DMS114 treated with DMSO at 0.1 percent for 48 hours (cell line): ENCODE data around the gene EEF1A2.

Source experiments
- DNase-seq: peaks from one replicate; lab custom pipeline; 2025; ENCODE audit not compliant: unreplicated experiment; lab: John Stamatoyannopoulos, UW

The EEF1A2 gene

DNA sequence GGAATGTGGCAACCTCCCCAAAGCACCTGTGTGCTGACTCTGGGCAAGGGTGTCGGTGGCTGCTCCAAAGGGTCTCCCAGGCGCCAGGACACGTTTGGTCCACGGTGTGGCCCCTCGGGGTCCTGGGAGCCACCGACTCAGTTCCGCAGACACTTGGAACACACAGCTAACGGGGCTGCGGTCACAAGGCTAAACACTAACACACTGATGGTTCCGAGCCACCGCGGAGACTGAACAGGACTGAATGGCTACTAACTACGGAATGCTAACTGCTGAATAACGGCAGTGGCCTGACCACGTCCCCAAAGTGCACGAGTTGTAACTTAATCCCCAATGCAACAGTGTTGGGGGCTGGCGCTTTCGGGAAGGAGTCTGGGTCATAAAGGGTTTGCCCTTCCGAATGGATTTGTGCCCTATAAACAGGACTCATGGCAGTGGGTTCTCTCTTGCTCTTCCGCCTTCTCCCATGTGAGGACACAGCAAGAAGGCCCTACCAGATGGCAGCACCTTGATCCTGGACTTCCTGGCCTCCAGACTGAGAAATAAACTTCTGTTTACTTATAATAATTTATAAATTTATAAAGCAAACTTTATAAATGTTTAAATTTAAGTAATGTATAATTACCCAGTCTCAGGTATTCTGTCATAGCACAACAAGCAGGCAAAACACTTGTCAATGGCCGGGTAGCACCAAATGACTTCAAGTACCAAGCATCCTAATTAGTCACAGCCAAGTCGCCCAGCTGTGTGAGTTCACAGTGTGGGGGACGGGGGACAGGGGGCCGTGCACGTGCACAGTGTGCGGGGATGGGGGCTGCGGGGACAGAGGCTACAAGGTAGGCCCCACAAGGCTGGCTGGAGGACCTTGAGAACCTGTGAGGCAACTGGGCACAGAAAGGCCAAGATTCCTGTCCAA, 2.3 kb upstream of the EEF1A2 start:
- no peak for DNase-seq

DNA sequence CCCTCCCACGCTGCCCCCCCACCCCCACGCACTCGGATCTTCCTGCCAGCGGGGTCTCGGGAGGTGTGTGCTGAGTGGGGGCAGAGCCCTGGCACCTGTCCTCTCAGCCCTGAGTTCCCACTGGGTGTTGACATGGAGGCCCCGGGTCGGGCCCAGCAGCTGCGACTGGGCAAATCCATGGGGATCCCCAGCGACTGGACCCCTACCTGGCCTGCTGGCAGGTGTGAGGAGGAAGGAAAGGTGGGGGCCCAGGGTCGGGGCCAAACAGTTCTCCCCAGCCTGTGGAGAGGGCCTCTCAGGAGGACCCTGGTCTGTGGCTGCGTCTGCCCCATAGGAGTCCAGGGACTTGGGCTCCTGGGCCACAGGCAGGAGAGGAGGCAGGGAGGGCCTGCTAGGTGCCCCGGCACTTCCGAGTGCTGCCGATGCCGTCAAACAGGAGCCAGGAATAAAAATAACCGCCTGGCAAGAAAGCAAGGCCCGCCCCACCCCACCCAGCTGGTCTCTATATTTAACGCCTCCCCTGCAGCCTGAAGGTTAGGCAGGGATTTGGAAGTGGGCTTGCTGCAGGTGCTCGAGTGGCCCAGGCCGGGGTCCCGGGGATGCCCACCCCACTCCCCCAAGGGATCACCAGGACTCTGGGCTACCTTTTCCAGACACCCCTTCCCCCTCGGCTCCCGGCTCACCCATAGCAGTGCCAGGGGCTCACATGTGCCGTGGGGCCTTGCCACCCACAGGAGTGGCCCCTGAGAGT, 1.4 kb upstream of the EEF1A2 start:
- DNase-seq = no peak

DNA sequence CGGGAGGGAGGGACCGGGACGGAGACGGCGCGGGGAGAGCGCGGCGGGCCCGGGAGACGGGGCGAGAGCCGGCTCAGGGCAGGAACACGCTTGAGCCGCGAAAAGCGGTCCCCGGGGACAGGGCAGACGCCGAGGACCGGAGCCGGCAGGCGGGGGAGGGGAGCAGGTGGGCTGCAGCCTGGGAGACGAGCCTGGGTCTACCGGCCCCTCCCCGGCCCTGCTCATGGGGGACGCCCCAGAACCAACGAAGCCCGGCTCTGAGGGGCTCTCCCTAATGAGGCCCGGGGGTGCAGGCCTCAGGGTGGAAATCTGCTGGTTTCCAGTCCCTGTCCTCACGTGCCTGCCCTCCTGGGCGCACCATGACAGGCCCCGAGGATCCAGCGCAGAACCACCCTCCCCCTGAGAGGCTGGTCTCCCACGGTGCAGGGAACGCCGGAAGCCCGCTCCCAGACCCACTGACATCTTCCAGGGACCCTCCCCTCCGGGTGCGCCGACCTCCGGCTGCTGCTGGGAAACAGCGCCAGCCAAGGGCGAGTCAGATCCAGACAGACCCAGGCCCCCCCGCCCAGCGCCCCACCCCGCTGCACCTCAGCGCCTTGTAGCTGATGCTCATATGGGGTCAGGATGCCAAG, 571 bp upstream of the EEF1A2 start:
- no peak for DNase-seq

DNA sequence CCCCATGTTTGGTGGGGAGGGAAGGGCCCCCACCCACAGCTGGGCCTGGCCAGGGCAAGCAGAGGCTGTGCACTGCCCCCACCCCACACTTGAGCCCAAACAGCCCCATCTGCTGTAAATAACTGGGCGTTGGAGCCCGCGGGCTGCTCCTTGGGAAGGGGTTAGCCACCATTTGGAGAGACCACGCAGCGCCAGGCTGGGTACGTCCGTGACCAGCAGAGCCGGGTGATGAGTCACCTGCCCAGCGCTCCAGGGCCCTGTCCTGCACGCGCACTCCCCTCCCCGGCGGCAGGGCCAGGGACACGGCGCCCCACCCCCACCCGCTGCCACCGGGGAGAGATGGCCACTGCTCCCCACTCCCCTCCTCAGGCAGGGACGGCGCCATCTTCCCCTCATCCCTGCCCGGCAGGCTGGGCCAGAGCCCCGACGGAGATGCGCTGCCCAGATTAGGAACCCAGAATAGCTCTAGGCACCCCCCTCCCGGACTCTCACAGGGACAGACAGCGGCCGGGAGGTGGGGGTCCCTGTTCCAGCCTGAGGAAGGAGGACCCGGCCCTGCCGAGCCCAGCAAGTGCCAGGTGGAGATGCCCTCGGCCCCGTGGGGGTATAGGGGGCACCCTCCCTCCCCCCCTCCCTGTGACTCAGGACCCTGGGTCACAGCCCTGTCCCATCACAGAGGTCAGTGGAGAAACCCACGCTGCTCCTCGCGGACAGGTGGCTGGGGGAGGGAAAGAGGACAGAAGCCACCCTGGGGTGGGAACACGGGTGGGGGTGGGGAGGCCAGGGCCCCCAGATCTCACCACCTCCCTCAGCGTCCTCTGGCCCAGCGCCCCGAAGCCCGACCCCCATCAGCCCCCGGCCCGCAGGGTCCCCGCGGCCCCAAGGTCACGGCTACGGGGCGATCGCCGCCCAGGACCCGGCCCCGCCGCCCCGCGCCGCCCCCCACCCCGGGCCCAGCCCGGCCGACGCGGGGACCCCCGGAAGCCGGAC, 642 bp downstream of the EEF1A2 start:
- no peak for DNase-seq

DNA sequence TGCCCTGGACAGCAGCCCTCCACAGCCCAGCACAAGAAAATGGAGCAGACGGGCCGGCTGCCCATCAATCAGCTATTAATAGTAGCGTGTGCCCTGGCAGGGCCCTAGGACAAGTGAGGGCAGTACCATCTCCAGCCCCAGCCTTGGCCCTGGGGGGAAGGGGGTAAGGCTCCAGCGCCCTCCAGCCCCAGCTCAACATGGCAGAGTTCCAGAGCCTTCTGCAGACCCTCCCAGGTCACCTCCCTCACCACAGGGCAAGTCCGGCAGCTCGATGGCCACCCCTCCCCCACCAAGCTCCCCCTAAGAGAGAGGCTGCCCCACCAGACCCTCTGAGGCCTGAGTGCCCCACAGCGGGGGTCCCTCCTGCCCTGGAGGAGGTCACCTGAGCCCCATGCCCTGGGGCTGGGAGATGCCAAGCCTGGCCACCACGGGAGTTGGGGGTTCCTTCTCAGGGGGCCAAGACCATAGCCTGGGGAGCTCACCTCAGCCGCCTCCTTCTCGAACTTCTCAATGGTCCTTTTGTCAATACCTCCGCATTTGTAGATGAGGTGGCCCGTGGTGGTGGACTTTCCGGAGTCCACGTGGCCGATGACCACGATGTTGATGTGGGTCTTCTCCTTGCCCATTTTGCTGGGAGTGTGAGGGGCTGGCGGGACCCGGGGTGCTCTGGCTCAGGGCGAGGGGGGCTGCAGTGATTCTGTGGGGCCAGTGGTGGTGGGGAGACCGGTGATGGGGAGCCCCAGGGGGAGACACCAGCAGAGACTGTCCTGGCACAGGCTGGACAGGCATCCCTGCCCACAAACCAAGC, 1.5 kb downstream of the EEF1A2 start:
- DNase-seq = no peak

DNA sequence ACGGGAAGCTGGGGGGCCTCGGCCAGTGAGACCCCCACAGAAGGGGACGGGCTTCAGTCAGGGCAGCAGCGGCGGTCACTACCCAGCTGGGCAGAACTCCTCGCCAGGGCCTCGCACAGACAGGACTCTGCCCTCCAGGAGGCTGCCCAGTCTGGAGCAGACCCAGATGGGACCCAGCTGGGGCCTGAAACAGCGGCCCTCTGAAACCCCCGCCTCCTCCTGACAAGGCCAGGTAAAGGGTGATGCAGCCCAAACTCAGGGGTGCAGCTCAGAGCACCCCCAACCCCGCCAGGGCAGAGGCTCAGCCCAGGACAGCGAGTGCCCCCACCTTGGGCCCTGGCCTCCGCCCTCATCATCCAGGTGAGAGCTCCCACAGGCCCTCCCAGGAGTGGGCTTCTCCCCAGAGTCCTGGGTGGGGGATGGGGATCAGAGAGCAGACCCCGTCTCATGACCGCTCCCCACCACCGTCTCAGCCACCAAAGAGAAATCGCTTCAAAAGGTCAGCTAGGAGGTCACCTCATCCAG, 2.2 kb downstream of the EEF1A2 start:
- no peak for DNase-seq

DNA sequence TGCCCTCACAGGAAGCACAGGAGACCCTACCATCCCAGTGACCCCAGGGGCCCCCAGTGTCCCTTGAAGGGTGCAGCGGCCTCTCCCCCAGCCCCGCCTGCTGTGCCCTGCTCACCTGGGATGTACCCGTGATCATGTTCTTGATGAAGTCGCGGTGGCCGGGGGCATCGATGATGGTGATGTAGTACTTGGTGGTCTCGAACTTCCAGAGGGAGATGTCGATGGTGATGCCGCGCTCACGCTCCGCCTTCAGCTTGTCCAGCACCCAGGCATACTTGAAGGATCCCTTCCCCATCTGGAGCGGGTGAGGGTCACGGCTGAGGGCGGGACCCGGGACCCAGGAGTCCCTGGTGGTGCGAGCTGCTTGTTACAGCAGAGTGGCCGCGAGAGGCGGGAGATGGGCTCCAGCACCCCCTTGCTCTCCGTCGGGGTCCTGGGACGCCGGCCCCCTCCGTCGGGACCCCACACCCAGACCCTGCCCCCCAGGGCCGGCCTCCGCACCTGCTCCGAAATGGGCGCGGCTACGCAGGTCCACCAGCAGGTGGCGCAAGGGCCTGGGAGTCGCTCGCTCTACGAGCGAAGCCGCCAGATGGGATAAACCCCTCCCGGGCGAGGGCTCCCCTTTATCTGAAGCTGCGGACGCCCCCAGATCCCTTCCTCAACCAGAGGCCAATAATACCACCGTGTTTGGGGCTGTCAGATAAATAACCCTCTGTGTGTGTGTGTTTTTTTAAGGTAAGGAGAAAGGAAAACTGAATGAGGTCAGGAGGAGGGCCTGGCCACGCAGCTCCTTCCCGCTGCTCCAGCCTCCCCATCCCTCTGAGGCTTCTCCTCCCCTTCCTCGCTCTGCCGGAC, 2.9 kb downstream of the EEF1A2 start:
- no peak for DNase-seq

DNA sequence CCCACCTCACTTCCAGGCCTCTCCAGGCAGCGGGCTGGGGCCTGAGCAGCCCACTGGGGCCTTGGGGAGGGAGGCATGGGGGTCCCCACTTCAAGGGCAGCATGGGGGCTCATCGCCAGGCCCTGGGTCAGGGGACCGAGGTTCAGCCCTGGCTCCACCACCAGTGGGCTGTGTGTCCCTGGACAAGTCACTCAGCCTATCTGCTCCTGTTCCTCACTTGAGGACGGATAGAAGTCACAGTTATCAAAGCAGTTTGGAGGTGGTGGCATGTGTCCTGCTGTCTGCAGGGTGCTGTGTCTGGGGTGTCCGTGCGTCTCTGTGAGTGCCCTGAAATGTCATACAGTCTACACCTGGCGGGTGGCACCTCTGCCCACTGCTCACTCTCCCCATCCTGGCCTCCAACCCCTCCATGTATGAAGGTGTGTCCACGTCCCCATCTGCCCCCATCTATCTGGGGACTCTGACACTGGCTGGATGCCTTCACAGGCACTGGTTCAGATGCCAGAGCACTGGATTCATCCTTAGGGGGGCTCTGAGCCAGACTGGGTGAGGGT, 3.6 kb downstream of the EEF1A2 start:
- DNase-seq = no peak

DNA sequence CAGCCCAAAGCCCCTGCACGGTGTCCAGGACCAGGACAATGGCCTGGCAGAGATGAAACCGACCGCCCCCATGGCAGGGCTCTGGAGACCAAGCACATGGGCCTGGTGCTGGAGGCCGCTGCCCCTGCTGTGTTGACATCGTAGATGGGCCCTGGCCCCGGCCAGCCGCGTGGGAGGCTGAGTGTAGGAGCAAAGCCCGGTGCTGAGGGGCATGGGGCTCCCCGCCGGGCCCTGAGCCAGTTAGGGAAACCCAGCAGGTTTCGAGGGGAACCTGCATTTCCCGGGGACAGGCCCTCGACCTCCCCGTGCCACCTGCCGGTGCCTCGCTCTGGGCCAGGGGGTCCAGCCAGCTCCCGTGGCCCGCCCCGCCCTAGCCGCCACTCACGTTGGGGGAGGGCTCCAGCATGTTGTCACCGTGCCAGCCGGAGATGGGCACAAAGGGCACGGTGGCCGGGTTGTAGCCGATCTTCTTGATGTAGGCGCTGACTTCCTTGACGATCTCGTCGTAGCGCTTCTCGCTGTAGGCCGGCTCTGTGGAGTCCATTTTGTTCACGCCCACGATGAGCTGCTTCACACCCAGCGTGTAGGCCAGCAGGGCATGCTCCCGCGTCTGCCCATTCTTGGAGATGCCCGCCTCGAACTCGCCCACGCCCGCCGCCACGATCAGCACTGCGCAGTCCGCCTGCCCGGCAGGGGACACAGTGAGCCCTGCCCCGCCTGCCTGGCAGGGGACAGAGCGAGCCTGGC, 4.3 kb downstream of the EEF1A2 start:
- DNase-seq = no peak

DNA sequence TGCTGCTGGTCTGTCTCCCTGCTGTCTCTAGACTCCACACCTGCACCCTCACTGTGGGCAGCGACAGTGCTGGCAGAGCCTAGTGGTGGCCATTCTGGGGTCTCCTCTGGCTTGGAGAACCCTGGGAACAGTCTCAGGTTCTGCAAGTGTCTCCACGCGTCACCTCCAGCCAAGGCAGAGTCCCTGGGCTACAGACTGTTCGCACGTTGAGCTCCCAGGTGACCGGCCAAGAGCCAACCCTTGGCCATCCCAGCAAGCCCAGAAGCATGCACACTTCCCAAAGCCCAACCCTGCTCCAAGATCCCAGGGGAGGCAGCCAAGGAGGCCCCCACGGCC, 4.8 kb downstream of the EEF1A2 start:
- no peak for DNase-seq

DNA sequence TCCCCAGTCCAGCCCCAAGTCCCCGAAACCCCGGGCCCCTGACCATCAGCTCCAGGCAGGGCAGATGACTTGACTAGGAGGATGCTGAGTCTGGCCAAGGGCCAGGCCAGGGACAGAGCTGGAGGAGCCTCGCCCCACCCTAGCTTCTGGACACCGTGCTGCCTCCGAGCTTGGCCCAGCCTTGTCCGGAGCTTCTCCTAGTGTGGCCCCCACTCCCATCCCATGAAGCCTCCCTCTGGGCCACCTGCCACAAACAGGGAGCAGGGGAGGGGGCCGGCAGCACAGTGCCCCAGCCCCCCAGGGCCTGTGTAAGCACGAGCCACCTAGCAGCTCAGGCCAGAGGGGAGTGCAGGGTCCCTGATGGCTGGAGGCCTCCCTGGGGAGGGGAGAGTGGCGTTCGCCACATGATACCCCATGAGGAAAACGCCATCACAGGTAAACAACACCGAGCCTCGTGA, 5.3 kb downstream of the EEF1A2 start:
- DNase-seq = no peak

DNA sequence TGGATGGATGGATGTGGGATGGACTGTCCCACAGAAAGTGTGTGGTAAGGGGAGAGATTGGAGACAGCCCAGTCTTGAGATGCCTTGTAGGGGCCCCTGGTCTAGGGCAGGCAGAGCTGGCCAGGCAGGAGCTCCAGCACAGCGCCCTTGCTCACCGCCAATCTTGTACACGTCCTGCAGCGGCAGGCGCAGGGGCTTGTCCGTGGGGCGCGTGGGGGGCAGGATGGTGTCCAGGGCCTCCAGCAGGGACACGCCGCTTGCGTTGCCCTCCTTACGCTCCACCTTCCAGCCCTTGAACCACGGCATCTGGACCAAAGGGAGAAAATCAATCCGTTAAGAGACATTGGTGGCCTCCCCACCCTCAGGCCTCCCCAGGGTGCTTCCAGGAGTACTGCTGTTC, 5.9 kb downstream of the EEF1A2 start:
- DNase-seq = no peak

DNA sequence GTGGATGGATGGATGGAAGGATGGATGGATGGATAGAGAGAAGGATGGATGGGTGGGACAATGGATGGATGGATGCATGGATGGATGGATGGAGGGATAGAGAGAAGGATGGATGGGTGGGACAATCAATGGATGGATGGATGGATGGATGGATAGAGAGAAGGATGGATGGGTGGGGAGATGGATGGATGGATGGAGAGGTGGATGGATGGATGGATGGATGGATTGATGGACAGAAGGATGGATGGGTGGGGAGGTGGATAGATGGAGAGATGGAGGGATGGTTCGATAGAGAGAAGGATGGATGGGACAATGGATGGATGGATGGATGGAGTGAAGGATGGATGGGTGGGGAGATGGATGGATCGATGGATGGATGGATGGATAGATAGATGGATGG, 6.4 kb downstream of the EEF1A2 start:
- DNase-seq = no peak

DNA sequence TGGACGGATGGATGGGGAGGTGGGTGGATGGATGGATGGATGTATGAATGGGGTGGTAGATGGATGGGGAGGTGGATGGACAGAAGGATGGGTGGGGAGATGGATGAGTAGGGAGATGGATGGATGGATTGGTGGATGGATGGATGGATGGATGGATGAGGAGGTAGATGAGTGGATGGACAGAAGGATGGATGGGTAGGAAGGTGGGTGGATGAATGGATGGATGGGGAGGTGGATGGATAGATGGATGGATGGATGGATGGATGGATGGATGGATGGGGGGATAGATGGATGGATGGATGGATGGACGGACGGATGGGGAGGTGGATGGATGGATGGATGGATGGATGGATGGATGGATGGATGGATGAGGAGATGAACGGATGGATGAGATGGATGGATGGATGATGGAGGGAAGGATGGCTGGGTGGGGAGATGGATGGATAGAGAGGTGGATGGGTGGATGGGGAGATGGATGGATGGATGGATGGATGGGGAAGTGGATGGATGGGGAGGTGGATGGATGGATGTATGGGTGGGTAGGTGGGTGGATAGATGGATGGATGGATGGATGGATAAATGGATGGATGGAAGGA, 7.2 kb downstream of the EEF1A2 start:
- DNase-seq = no peak

DNA sequence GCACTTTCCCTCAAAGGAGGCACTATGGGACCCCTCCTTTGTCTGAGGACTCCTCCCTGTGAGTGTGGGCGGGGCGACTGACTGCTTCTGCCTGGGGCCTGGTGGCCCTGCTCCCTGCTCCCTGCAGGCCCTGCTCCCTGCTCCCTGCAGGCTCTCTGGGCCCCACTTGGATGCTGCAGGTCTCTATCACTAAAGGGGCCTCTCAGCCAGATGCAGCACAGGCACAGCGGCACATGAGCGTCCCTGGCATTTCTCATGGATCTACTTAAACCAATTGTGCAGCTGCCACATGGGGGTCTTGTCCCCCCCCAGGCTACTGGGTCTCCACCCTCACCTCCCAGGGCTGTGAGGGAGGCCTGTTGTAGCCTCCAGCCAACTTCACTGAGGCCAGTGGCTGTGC, 7.8 kb downstream of the EEF1A2 start:
- DNase-seq = no peak

DNA sequence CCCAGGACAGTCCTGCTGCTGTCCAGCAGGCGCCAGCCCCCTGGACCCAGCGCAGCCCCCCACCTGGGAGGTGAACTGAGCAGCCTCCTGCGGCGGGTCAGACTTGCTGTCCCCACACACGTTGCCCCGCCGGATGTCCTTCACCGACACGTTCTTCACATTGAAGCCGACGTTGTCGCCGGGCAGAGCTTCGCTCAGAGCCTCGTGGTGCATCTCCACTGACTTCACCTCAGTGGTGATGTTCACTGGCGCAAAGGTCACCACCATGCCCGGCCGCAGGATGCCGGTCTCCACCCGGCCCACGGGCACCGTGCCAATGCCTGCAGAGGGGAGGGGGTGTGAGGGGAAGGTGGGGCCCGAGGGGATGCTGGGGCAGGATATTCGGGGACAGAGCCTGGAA, 8.5 kb downstream of the EEF1A2 start:
- DNase-seq = no peak
